OCI-LY3 (cell line): ENCODE results near the gene EYA4.

Experiments used
- EZH2phosphoT487 ChIP-seq: fragments of 200-600 bp; shearing (Covaris generic); IDR thresholded peaks from 2 replicates; pipeline ENCODE4 v1.6.1; 2018; ENCODE audit warnings: antibody characterized with exemption, mixed run types, low read depth
- TF ChIP-seq, protein P1 (sequence below): fragments of 200-600, 300-600 bp; sonication (generic); IDR thresholded peaks from 2 replicates; pipeline ENCODE4 v1.5.1; 2014; ENCODE audit warnings: antibody characterized with exemption, low read length, low read depth

DNA sequence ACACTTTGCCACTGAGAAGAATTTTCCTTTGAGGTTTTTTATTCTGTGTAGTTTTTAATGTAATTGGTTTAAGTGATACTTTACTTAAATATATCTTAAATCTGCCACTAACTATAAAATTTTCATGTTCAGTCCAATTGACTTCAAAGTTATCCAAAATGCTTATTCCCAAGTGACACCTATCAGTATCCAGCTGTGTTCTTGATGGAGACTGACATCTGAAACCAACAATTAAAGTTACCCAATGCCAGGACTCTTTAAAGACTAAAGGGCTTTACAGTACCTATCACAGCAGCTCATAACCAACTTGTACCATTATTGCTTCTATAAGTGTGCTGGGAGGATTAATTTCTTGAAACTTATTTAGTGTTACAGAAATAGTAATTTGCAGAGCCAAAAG lies 13.8 kb upstream of the EYA4 start:
- TF ChIP-seq, protein P1, sequence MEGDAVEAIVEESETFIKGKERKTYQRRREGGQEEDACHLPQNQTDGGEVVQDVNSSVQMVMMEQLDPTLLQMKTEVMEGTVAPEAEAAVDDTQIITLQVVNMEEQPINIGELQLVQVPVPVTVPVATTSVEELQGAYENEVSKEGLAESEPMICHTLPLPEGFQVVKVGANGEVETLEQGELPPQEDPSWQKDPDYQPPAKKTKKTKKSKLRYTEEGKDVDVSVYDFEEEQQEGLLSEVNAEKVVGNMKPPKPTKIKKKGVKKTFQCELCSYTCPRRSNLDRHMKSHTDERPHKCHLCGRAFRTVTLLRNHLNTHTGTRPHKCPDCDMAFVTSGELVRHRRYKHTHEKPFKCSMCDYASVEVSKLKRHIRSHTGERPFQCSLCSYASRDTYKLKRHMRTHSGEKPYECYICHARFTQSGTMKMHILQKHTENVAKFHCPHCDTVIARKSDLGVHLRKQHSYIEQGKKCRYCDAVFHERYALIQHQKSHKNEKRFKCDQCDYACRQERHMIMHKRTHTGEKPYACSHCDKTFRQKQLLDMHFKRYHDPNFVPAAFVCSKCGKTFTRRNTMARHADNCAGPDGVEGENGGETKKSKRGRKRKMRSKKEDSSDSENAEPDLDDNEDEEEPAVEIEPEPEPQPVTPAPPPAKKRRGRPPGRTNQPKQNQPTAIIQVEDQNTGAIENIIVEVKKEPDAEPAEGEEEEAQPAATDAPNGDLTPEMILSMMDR = no peak
- TF ChIP-seq EZH2phosphoT487 = no peak
